ENCODE measurements around the gene TRIM24. TPM values are rescaled to one million over a fixed set of nuclear protein-coding genes. Genes with fewer than 3 reads are reported as not detected.

The TRIM24 gene
- total and polyA plus RNA-seq, 2 of the 13 experiments (the other 11 are each of a cell fraction or from before 2014, with no cell fraction given) = 100 to 106 TPM

GRCh38 chr7:138502023-138502767, 42.1 kb downstream of the TRIM24 start:
- POLR2A ChIA-PET = interaction anchor here (0.8 kb wide), 1 partner anchor 20 kb away, joined by 3 read pairs; no protein-coding TSS in a partner anchor
- CTCF ChIA-PET (ENCODE audit: low intra/inter-chr PET ratio, low total read pairs) = no interaction called here

GRCh38 chr7:138505361-138505873, 45.4 kb downstream of the TRIM24 start:
- no peak for TF ChIP-seq TCF7L2 (IDR thresholded peaks at IDR 0.05; ENCODE audit: low read depth, low read length)
- TF ChIP-seq RBFOX2 (IDR thresholded peaks at IDR 0.05; ENCODE audit: low read depth, low read length) = no peak
- TF ChIP-seq PLRG1 (conservative IDR thresholded peaks at IDR 0.05) = no peak
- peak; percentile 96 for TF ChIP-seq RBM22 (optimal IDR thresholded peaks at IDR 0.05; ENCODE audit: low read length)
- 0 out of 2 replicates have a peak, but pooled peaks have one; percentile 17 for TF ChIP-seq POLR2AphosphoS5 (IDR thresholded peaks at IDR 0.05; ENCODE audit: low read depth, low read length)
- no peak for TF ChIP-seq ZFP90 (CRISPR knock-in tag; IDR thresholded peaks at IDR 0.05; ENCODE audit: borderline replicate concordance)
- TF ChIP-seq ZNF441 (CRISPR knock-in tag; IDR thresholded peaks at IDR 0.05; ENCODE audit: borderline replicate concordance) = no peak
- TF ChIP-seq ZNF121 (CRISPR knock-in tag; IDR thresholded peaks at IDR 0.05) = 0 out of 2 replicates have a peak, but pooled peaks have one; percentile 54
- no peak for TF ChIP-seq ZNF780A (CRISPR knock-in tag; IDR thresholded peaks at IDR 0.05)
- TF ChIP-seq ZNF20 (CRISPR knock-in tag; IDR thresholded peaks at IDR 0.05) = no peak
- no peak for TF ChIP-seq MTA1 (CRISPR knock-in tag; IDR thresholded peaks at IDR 0.05; ENCODE audit: borderline replicate concordance)
- TF ChIP-seq ZNF713 (CRISPR knock-in tag; IDR thresholded peaks at IDR 0.05) = no peak
- peak; percentile 99 for TF ChIP-seq FOXP1 (IDR thresholded peaks at IDR 0.05)
- TF ChIP-seq FOXP1 (CRISPR knock-in tag; IDR thresholded peaks at IDR 0.05) = no peak
- no peak for TF ChIP-seq ZNF800 (CRISPR knock-in tag; IDR thresholded peaks at IDR 0.05)
- Histone ChIP-seq H3K4me3 (replicated peaks in 1 of 3; ENCODE audit: insufficient read depth in 1 of 3, low read depth in 2 of 3, low read length in 3 of 3) (no peak overlapping the region), H3K4me2 (ENCODE audit: low read depth, low read length) (no peak overlapping the region), H2AFZ (ENCODE audit: low read length) (no peak overlapping the region), H3K9me3 (ENCODE audit: low read length) (no peaks in the 10 kb centered on the region), H3K27ac (ENCODE audit: extremely low read length, insufficient read depth, low read length) (no peak overlapping the region), H3K4me1 (ENCODE audit: insufficient read depth, low read length) (peaks cover 44% of the 10 kb centered on the region), H3K36me3 (replicated peaks in 1 of 2; ENCODE audit: control insufficient read depth in 1 of 2, insufficient read depth in 2 of 2, low read length in 2 of 2) (peaks cover 14 to 47% of the 10 kb centered on the region in 2 experiments; a peak in 4 of 5 replicates), H3K27me3 (ENCODE audit: control insufficient read depth in 1 of 2, insufficient read depth in 2 of 2, low read length in 2 of 2) (no peaks in the 10 kb centered on the region), H4K20me1 (ENCODE audit: insufficient read depth, low read length) (peaks cover 81% of the 10 kb centered on the region), H3K9ac (ENCODE audit: insufficient read depth, low read depth, low read length) (no peak overlapping the region), H3K79me2 (ENCODE audit: insufficient read depth, low read length) (peaks cover 97% of the 10 kb centered on the region)
- no peak for DNase-seq (ENCODE audit: low spot score)
- 100% methylated on average over 2 of the region's 2 CpGs for WGBS (ENCODE audit: low lambda C conversion rate)
- peak; percentile 12 for FAIRE-seq
- in situ Hi-C loops (cut with HindIII; ENCODE audit: extremely low pct_ligation_motif_present, low pct_unique_long_range_greater_than_20kb) (no loop called here), intact Hi-C loops (cut with micrococcal nuclease; ENCODE audit: unreplicated experiment) (no loop called here)
- no TSS peak for BruUV-seq (replicated peaks)
- ChIA-PET CTCF (ENCODE audit: low intra/inter-chr PET ratio, low total read pairs) (no interaction called here), POLR2A (no interaction called here)
- ATAC-seq = no peak

More at GRCh38 chr7:138502023-138502767, 42.1 kb downstream of the TRIM24 start:
- H3K36me3 ChIP-seq (replicated peaks in 1 of 2; ENCODE audit: control insufficient read depth in 1 of 2, insufficient read depth in 2 of 2, low read length in 2 of 2) = peaks cover 9 to 48% of the 10 kb centered on the region in 2 experiments; a peak in 4 of 5 replicates
- peaks cover 89% of the 10 kb centered on the region for H4K20me1 ChIP-seq (ENCODE audit: insufficient read depth, low read length)
- no peak overlapping the region; the same call in 1 of the 2 replicates for H3K9ac ChIP-seq (ENCODE audit: insufficient read depth, low read depth, low read length)
- H3K4me1 ChIP-seq (ENCODE audit: insufficient read depth, low read length) = peaks cover 68% of the 10 kb centered on the region
- H3K4me3 ChIP-seq (replicated peaks in 1 of 3; ENCODE audit: insufficient read depth in 1 of 3, low read depth in 2 of 3, low read length in 3 of 3) = no peak overlapping the region
- 77% methylated on average over 4 of the region's 4 CpGs for WGBS (ENCODE audit: low lambda C conversion rate)
- intact Hi-C loops (cut with micrococcal nuclease; ENCODE audit: unreplicated experiment) = no loop called here
- no peaks in the 10 kb centered on the region for H3K9me3 ChIP-seq (ENCODE audit: low read length)
- no peak overlapping the region for H3K4me2 ChIP-seq (ENCODE audit: low read depth, low read length)
- peaks cover 99% of the 10 kb centered on the region for H3K79me2 ChIP-seq (ENCODE audit: insufficient read depth, low read length)
- ATAC-seq (peak; percentile 52), FAIRE-seq (no peak), DNase-seq (ENCODE audit: low spot score) (no peak)
- TF ChIP-seq POLR2A (IDR thresholded peaks at IDR 0.05; ENCODE audit: insufficient read depth in 1 of 2, low read depth in 2 of 2, low read length in 2 of 2) (0 out of 4 replicates have a peak, but pooled peaks of 1 of the 2 experiments have one; percentile 17), RBM22 (optimal IDR thresholded peaks at IDR 0.05; ENCODE audit: low read length) (peak; percentile 96), SRY (CRISPR knock-in tag; IDR thresholded peaks at IDR 0.05) (no peak)
- in situ Hi-C loops (cut with HindIII; ENCODE audit: extremely low pct_ligation_motif_present, low pct_unique_long_range_greater_than_20kb) = no loop called here
- H3K27me3 ChIP-seq (ENCODE audit: control insufficient read depth in 1 of 2, insufficient read depth in 2 of 2, low read length in 2 of 2) = no peaks in the 10 kb centered on the region
- no peak overlapping the region for H3K27ac ChIP-seq (ENCODE audit: extremely low read length, insufficient read depth, low read length)
- BruUV-seq (replicated peaks) = no TSS peak
- H2AFZ ChIP-seq (ENCODE audit: low read length) = no peak overlapping the region
